GM19193 (cell line): ENCODE measurements around the gene DNAH2.
A peak's percentile ranks its signal among the peaks of the same experiment; 100 is the strongest.

ENCODE experiments used
- POLR2A ChIP-seq: IDR thresholded peaks from 4 replicates; pipeline ENCODE4 v1.6.1; 2011; ENCODE audit not compliant: insufficient read depth, insufficient read length; ENCODE audit errors: extremely low read depth

DNAH2 gene

GRCh38 chr17:7849130-7849750 is 131.7 kb downstream of the DNAH2 start:
- TF ChIP-seq POLR2A: no peak

- TF ChIP-seq POLR2A: no peak
Observed at GRCh38 chr17:7849751-7850504, 132.4 kb downstream of the DNAH2 start.

- TF ChIP-seq POLR2A: no peak
Observed at GRCh38 chr17:7850701-7851437, 133.3 kb downstream of the DNAH2 start.

GRCh38 chr17:7851438-7852261 is 134.1 kb downstream of the DNAH2 start:
- TF ChIP-seq POLR2A: peak; percentile 53

- no peak for TF ChIP-seq POLR2A
Observed at GRCh38 chr17:7852262-7852670, 134.7 kb downstream of the DNAH2 start.

GRCh38 chr17:7852919-7853690 is 135.6 kb downstream of the DNAH2 start:
- no peak for TF ChIP-seq POLR2A

- no peak for TF ChIP-seq POLR2A
Observed at GRCh38 chr17:7853691-7854038, 136.1 kb downstream of the DNAH2 start.

GRCh38 chr17:7854078-7854777 is 136.7 kb downstream of the DNAH2 start:
- no peak for TF ChIP-seq POLR2A

GRCh38 chr17:7854851-7855659 is 137.5 kb downstream of the DNAH2 start, which contains the start of gene TMEM88:
Gene TMEM88 (plus strand): TSS chr17:7855066. CDS start chr17:7855075, 9 bp downstream.
- no peak for TF ChIP-seq POLR2A

- TF ChIP-seq POLR2A: no peak
Observed at GRCh38 chr17:7855660-7856010, 138.1 kb downstream of the DNAH2 start.

GRCh38 chr17:7856011-7856810 is 138.7 kb downstream of the DNAH2 start:
- no peak for TF ChIP-seq POLR2A

GRCh38 chr17:7856811-7857712 is 139.5 kb downstream of the DNAH2 start, which contains the start of gene NAA38:
Gene NAA38 (minus strand): TSS chr17:7857559. CDS start chr17:7857463, 96 bp downstream.
- peak; percentile 85 for TF ChIP-seq POLR2A
